ENCODE results near the gene LENEP.

Gene LENEP

DNA sequence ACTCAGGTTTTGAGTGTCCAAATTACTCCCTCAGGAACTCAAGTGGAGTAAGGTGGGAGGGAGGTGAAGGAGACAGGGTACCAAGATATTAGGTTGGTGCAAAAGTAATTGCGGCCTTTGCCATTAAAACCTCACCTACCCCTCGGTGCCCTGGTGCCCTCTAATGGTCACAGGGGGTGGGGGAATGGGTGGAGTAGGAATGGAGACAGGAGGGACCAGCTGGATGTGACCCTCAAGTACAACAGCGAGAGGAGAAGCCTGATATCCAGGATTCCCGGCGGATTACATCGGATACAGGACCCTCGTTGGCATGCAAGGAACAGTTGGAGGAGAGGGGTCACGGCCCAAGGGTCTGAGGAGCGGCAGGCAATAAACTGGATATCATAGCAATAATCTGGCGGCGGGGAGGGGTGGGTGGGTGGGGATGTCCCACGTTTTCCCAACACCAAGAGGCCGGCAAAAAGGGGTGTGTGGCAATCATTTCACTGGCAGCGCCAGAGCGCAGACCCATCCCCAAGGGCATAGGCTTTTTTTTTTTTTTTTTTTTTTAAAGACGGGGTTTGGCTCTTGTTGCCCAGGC, 4.9 kb downstream of the LENEP start:
- DNase-seq (ENCODE audit: insufficient read length, low spot score) = no peak
- FAIRE-seq = no peak

DNA sequence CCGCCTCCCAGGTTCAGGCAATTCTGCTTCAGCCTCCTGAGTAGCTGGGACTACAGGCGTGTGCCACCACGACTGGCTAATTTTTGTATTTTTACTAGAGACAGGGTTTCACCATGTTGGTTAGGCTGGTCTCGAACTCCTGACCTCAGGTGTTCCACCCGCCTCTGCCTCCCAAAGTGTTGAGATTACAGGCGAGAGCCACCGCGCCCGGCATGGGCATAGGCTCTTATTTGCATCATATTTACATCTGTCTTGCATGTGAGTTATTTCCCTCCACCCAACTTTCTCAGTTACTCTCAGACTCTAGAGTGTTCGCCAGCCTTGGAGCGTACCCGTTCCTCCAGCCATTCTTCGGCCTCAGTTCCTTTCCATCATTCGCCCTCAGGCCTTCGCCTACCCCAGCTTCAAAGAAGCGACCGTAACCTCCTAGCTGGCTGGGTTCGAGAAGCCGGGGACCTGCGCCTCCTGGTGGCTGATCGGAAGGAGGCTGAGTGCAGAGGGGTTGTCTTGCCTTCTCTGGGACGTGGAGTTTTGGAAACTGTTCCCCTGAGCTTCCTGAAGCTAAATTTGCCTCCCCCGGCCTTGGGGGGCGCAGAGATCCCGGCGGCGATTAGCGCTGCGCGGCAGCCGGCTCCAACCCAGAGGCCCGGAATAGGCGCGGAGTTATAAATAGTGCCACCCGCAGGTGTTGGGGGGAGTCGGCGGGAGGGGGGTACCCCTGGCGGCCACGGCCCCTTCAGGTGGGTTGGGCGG, 5.6 kb downstream of the LENEP start:
- no peak for FAIRE-seq

DNA sequence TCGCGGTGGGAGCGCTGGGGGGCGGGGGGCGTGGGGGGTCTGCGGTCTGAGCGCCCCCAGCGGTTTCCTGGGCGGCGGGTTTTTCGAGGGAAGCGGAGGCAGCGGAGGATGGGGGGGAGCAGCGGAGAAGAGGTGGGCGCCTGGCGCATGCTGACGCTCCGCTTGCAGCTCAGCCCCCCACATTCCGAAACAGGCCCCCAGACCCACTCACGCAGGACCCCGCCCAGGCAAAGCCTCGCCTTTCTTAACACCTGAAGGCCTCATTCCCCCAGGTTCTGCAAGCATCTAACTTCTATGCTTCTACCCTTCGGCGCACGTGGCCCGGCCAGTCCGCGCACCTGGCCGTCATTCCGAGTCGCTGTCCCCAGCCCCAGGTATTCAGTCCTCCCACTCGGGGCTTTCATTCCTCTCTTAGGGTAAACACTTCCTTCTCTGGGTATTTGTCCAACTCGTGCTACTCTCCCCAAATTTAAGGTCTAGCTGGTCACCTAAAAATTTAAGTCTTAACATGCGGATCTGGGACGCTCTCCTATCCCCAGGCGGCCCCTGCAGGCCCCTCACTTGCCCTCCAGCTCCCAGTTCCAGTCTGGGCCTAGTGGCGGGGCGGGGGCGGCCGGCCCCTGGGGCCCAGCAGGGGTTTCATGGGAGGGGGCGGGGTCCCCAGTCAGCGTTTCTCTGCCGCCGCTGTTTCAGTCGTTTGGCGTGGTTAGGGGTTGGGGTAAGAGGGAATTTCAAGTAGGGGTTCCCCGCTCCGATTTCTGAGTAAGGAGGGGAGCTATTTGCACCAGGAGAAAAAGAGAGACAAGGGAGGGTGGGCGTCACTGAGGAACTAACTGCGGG, 6.4 kb downstream of the LENEP start:
- FAIRE-seq (no peak), DNase-seq (ENCODE audit: insufficient read length, low spot score) (no peak)

More for the DNA sequence above, 5.6 kb downstream of the LENEP start:
- DNase-seq (ENCODE audit: insufficient read length, low spot score) = no peak

DNA sequence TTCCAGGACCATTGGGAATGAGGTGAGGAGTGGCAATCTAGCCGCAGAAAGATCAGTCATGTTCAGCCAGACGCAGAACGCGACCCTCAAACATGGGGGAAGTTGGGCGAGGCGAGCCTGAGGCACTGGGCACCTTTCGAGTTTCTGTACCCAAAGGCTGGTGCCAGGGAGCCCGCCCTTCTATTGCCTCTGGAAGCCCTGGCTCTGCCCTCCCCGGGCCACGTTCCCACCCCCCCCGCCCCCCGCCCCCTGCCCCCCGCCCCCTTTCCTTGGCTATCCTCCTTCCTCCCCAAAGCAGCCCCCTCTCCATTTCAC, 7.0 kb downstream of the LENEP start:
- DNase-seq (ENCODE audit: insufficient read length, low spot score) (no peak), FAIRE-seq (no peak)

DNA sequence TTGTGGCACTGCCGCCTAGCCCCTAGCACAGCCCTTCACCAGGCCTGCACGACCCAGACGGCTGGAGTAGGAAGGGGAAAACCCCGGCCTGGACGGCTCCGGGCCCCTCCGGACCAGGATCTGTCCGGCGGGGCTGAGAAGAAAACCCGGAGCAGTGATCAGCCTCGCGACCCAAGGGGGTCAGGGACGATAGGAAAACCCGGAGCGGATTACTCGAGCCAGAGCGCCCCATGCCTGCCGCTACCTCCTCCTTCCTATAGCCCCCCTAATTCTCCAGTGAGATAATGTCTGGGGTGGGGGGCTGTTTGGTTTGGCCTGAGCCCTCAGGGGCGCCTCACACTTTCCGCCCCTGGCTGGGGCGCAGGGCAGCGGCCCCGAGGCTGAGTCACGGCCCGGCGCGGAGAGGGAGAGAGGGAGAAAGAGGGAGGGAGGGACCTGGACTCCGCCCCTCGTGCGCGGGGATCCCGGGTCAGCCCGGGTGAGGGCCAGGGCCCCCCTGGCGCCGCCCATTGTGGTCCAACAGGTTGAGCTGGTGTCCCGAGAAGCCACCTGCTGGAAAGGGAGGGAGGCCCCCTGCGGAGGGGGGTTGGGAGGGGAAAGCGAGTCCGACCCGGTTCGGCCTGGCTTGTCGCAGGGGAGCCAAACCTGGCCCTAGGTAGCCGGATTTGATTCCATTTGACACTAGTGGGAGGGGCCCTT, 7.5 kb downstream of the LENEP start:
- no peak for FAIRE-seq

DNA sequence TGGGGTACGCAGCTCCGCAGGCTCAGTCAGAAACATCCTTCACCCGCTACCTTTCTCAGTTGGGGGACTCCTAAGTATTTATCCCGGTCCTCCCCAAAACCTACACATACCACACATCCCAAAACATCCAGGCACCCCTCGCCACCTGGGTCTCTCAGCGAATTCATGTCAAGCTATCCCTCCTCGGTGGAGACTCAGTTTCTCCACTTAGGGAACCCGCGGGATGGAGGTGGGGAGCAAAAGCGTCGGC, 8.0 kb downstream of the LENEP start:
- FAIRE-seq (no peak), DNase-seq (ENCODE audit: insufficient read length, low spot score) (peak; percentile 38)

More for the DNA sequence above, 7.5 kb downstream of the LENEP start:
- peak; percentile 78 for DNase-seq (ENCODE audit: insufficient read length, low spot score)

DNA sequence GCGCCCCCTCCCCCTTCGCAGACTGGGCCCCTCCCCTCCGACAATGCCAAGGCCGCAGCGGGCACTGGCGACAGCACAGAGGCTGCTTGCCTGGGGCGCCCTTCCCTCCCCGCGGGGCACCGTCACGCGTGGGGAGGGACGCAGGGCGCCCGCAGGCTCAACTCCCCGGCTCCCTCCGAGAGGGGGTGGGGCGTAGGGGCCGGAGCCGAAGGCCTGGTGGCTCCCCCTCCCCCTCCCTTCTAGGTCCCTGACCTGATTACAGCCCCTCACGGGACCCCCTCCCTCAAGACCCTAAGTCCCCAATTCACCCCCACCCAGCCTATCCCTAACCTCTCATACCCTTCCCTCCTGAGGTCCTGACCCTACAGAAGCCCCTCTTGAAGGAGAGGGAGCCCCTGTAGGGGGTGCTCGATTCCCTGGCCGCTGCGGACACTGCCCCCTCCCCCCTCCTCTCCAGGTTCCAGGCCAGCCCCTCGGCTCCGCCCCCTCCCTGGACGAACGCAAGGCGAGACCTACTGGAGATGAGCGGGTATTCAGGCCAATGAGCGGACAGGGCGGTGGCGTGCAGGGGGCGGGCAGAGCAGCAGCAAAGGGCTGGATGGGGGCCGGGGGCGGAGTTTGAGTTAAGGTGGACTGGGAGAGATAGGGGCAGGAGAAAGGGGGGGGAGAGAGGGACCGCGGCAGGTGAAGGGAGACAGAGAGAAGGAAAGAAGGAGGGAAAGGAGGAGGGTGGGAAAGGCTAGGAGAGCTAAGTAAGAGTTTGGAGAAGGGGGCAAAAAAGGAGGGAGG, 8.5 kb downstream of the LENEP start:
- DNase-seq (ENCODE audit: insufficient read length, low spot score) = peak; percentile 96
- FAIRE-seq = no peak

DNA sequence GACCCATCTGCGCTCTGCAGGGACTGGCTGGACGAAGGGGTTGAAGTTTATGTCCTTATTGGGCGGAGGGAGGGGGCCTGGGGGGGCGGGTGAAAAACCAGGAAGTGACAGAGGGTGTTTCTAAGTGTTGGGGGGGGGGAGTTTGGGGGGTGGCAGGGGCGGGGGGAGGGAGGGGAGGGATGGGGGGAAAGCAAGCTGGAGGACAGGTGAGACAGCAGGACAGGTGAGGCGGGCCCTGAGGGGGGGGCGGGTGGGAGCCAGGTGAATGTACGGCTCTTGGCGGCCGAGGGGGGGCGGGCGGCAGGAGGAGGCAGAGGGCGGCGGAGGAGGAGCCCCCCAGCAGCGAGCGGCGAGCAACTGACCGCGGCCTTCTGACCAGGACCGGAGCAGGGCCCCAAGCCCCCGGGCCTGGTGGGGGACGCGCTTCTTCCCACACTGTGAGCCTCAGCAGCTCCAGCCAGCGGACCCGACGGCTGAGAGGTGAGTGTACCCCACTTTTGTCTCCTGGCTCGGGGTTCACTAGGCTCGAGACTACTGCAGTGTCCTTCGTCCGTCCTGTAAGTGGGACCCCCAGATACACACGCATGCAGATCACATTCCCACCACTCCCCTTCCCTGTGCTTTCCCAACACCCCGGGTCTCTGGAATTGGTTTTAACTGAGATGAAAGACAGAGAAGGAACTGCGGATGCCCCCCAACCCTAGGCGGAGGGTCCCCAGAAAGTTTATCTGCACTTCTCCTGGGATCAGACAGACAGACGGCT, 9.3 kb downstream of the LENEP start, which contains the start of gene ZBTB7B:
Gene ZBTB7B, plus strand, starts transcription at position 339 of the 763 bp plus-strand sequence. CDS start 11,859 bp downstream, outside the sequence.
- no peak for DNase-seq (ENCODE audit: insufficient read length, low spot score)
- FAIRE-seq = no peak

DNA sequence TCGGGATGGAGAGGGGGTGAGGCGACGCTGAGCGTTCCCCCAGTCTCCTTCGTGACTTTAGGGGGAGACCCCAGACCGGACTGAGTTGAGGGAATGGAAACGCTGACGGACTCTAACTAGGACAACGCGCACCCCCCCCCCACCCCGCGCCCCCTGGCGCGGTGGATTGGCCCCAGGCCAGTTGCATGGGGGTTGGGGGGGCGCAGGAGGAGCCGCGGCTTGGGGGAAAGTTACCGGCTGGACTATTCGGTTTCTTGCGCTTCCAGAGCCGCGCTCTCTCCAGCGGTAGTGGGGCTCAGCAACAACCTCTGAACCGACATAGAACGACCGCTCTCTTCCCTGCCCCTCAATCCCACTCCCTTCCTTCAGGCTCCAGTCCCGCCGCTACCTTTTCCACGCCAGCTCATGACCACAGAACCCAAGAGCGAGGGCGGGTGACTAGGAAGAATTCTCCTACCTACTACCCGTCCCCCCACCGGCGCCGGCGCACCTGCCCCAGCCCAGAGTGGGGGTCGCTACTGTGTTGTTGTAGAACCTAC, 9.9 kb downstream of the LENEP start:
- FAIRE-seq = no peak
- DNase-seq (ENCODE audit: insufficient read length, low spot score) = no peak

DNA sequence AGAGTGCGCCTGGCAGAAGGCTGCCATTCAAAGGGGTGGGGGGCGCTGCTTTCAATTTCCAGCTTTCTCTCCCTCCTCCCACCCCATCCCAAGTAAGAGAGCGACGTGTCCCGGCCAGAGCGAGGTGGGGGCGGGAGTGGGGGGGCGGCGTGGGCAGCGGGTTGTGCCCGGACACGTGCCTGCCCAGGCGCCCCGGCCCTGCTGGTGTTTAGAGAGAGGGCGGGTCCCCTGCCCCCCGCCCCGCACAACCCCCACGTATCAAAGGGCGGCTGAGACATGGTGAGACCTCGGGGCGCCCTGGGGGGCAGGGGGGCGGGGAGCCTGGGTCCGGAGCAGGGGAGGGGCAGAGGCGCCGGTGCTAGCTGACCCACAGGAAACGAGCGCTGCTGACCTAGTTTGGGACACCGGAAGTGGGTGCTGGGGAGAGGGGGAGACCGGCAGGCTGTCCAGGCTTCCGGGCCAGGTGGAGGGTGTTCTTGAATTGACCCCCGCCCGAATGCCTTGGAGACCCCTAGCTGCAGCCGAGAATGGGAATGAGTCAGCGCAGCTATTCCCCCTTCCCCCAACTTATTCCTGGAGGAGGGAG, 10.5 kb downstream of the LENEP start:
- DNase-seq (ENCODE audit: insufficient read length, low spot score) = peak; percentile 55
- no peak for FAIRE-seq

DNA sequence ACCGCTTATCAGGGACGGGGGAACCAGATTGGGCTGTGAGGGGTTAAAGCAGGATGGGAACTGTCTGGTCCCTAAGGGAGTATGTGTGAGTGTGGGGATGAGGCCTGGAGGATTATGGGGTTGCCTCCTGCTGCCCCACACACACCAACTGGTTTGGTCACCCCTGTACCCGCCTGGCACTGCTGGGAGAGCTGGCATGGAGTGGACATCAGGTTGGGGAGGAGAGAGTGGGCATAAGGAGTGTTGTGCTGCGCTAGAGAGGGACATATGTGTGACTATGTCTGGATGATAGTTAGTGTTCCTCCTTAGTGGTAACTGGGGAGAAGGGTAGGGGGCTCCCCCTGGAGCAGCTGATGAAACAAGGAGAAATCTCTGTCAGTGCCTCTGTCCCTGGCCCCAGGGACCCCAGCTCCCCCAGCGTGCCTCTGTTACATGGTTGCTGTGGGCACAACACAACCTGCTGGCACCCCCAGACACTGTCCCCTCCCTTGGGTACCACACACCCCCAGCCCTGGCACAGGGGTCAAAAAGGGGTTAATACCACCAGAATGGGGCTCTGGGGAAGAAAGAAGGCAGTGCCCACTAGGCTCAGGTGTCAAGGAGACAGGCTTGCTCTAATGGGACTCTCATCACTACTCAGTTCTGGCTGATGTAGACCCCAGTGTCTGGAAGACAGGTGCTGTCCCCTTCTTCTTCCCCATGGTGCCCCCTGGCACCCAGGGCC, 11.1 kb downstream of the LENEP start:
- no peak for DNase-seq (ENCODE audit: insufficient read length, low spot score)

DNA sequence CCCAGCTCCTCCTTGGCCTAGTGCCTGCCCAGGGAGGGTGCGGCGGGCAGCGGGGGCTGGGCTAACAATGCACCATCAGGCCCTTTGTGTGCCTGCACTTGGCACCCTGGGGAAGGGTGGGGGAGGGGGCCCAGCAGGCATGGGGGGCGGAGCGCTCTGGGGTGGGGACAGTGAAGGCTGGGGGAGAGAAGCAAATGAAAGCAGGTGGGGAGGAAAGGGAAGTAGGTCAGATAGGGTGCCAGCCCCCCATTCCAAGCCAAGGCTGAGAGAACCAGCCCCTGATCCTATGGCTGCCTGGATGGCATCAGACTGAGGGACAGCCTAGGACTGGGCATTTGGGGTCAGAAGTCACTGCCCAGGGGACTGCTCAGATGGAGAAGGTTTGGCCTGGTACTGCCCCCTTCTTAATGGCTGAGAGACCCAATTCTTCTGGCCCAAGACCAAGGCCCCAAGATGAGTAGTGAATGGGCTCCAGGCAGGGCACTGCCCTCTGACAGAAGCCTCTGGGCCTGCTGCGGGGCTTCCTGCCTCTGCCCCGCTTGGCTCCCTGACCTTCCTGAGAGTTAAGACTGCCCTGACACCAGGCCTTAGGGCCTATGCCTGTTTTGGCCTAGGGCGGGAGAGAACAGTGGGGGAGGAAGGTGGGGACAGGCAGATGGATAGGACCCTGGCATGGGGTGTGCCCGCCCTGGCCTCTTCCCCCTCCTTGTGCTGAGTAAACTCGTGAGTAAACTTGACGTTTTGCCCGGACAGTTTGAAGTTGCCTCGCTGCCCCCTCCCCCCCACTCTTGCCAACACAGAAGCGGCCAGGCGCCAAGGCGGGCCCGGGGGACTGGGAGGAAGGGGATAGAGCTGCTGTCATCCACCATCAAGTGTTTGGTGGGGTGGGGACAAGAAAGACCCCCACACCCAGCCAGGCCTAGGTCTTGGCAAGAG, 12.0 kb downstream of the LENEP start:
- FAIRE-seq (no peak), DNase-seq (ENCODE audit: insufficient read length, low spot score) (no peak)

More for the DNA sequence above, 11.1 kb downstream of the LENEP start:
- no peak for FAIRE-seq

DNA sequence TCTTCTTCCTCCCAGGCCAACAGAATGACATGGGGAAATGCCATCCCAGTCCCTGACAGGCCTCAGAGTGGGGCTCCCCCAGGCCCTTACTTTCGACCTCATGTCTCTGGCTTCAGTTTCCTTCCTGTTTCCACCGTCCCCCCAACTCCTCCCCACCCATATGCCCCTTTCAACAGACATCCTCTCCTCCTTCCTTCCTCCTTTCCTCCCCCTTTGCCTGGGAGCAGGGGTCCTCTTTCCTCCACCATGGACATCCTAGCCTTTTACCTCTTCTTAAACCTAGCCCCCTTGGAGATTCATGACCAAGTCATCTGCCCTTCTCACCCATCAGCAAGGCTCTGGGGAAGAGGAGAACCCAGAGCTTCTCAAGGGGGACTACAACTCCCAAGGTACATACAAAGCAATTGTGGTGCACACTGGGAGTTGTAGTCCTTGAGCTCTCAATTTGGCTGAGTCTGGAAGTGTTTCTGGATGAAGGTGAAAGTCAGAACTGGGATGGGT, 13.3 kb downstream of the LENEP start:
- DNase-seq (ENCODE audit: insufficient read length, low spot score) (no peak), FAIRE-seq (no peak)

DNA sequence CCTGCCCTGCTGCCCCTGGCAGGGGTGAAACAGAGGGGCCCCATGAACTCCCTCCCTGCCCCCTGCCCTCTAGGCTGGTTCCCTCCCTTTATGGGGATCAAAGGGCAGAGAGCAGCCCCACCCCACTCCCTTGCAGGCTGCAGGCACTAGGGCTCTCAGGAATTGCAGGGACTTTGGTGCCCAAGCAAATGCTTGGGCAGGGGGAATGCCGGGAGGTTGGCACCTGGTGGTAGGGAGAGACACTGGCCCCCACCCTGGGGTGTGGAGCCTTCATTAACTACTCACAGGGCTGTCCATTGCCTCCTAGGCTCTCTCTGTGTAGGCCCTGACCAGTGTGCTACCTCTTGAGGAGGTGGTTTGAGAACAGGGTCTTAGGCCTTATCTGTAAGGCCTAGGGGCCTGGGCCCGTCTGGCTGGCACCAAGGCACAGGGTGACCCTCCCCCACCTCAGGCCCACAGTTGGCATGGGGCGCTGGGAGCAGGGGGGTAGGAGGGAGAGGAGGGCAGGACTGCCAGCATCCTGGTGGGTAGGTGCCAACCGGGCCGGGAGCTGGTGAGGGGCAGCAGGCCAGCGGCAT, 14.0 kb downstream of the LENEP start:
- DNase-seq (ENCODE audit: insufficient read length, low spot score) (no peak), FAIRE-seq (no peak)

DNA sequence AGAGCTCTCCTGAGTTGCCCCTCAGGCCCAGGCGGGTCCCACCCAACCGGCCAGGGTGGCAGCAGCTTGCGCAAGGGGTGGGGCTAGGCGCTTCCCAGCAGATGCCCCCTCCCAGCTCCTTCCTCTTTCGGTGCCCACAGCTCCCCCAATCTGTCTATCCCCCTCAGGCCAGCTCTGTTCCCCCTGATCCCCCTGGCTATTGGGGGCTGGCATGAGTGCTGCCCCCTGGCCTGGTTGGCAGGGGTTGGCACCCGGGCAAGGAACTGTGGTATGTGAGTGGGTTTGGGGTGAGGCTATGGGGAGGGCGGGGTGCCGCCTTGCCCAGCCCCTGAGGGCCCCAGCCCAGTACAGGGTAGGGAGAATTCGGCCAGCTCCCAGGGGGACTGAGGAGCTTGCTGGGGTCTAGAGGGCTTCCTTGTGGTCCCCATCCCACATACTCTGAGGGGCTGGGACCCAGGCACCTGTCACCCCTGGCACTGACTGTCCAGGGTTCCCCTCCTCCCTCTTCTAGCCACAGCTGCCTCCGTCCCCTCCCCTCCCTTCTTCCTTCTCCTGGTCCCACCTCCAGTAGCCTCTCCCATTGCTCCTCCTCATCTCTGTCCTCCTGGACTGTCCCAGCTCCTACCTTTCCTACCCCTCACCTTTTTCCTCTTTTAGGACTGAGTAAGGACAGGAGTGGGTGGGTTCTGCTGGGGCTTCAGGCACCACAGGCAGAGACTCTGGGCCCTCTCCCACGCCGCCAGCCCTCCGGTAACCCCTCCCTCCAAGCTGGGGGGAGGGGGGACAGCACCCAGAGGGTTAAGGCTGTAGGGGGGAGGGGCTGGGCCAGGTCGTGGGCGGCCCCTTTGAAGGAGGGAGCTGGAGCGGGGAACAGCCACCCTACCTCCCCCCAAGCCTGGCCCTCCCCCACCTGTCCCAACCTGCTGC, 14.9 kb downstream of the LENEP start:
- FAIRE-seq = no peak

DNA sequence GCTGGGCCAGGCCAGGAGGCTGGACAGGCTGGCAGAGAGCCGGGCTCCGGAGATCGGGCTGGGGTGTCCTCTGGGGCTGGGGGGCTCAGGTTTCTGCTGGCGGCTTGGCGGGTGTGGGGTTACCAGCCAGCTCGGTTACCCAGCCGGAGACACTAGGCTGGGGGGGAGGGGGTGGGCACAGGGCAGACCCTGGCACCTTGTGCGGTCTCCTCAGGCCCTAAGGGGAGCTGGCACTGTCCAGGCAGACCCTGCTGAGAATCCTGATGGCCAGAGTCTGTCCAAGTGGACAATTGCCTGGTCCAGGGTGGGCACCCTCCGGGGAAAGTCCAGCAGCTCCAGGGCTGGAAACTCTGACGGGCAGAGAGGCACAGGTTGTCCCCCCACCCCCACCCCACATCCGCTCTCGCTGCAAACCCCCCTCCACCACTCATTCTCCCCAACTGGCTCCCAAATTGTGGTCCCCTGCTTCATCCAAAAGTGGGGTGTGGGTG, 15.9 kb downstream of the LENEP start:
- DNase-seq (ENCODE audit: insufficient read length, low spot score) (no peak), FAIRE-seq (no peak)

More for the DNA sequence above, 14.9 kb downstream of the LENEP start:
- DNase-seq (ENCODE audit: insufficient read length, low spot score) = no peak

All from HTR-8/SVneo (cell line).